ENCODE data around the gene KIAA1671. TPM values are rescaled to one million over a fixed set of nuclear protein-coding genes. Genes with fewer than 3 reads are reported as not detected.

The KIAA1671 gene
- polyA plus RNA-seq, 1 donor (not counting 4 experiments of a cell fraction or from before 2014, with no cell fraction given): 17.4 TPM

- no peak for DNase-seq (ENCODE audit: low read depth, low spot score)
- Histone ChIP-seq H3K9me1 (ENCODE audit: control insufficient read depth, extremely low read depth, insufficient read depth, low read length) (no peaks in the 10 kb centered on the region), H3K27ac (ENCODE audit: control insufficient read depth, insufficient read depth, low read length) (no peak overlapping the region), H4K20me1 (ENCODE audit: control insufficient read depth, extremely low read depth, insufficient read depth, low read length) (no peaks in the 10 kb centered on the region), H2AFZ (ENCODE audit: control insufficient read depth, low read length) (no peak overlapping the region), H3K27me3 (ENCODE audit: control insufficient read depth, extremely low read depth, insufficient read depth, low read length) (peaks cover 11% of the 10 kb centered on the region), H3K36me3 (ENCODE audit: control insufficient read depth in 2 of 2, extremely low read depth in 1 of 2, insufficient read depth in 2 of 2, low read length in 2 of 2) (no peaks in the 10 kb centered on the region), H3K79me2 (ENCODE audit: control insufficient read depth, insufficient read depth, low read length) (no peaks in the 10 kb centered on the region), H3K4me2 (ENCODE audit: control insufficient read depth, extremely low read depth, insufficient read depth, low read depth, low read length) (no peak overlapping the region), H3K4me3 (ENCODE audit: control insufficient read depth in 2 of 3, extremely low read depth in 1 of 3, insufficient read depth in 2 of 3, low read depth in 1 of 3, low read length in 3 of 3) (no peak overlapping the region), H3K9me3 (ENCODE audit: control insufficient read depth, low read depth, low read length) (no peaks in the 10 kb centered on the region), H3K4me1 (ENCODE audit: control insufficient read depth, extremely low read depth, insufficient read depth, low read length) (no peaks in the 10 kb centered on the region), H3K9ac (ENCODE audit: control insufficient read depth, extremely low read depth, insufficient read depth, low read length) (no peak overlapping the region)
- FAIRE-seq: no peak
- dilution Hi-C loops (cut with MboI; ENCODE audit: extremely low pct_ligation_motif_present, low sequenced_read_pairs): no loop called here
- TF ChIP-seq CTCF (optimal IDR thresholded peaks at IDR 0.05 in 1 of 3, IDR thresholded peaks at IDR 0.05 in 1 of 3, conservative IDR thresholded peaks at IDR 0.05 in 1 of 3; ENCODE audit: extremely low read depth in 1 of 3, insufficient read depth in 2 of 3, low read length in 3 of 3) (no peak), EZH2 (IDR thresholded peaks at IDR 0.05; ENCODE audit: low read length) (no peak)
Observed at GRCh38 chr22:25216230-25216629, 263.7 kb downstream of the KIAA1671 start.

DNA sequence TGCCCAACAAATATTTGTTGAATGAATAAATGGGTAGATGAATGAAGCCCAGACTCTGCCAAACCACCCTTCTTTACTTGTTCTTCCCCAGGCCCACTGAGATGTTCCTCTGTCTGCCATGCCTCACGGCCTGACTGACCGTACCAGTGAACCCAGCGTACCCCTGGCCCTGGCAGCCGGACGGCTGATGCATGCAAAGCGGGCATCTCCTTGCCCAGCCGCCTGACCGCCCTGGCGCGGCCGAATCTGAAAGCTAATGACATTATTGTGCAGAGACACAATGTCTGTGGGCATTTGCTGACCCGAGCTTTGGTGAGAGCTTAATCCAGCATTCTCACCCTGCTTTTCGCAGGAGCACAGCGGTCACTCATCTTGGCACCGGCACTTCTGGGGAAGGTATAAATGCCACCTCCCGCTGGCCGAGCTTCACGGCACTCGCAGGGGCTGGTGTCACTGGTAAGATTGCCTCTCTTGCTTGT lies 266.7 kb downstream of the KIAA1671 start, which contains the start of gene CRYBB2:
TSS of gene CRYBB2 (plus strand) at position 429 of the 479 bp plus-strand sequence. CDS start 1,791 bp downstream, outside the sequence.
- DNase-seq (ENCODE audit: low read depth, low spot score): no peak
- Histone ChIP-seq H3K9me1 (ENCODE audit: control insufficient read depth, extremely low read depth, insufficient read depth, low read length) (no peaks in the 10 kb centered on the region), H3K9ac (ENCODE audit: control insufficient read depth, extremely low read depth, insufficient read depth, low read length) (no peak within 1 kb of the TSS), H3K4me2 (ENCODE audit: control insufficient read depth, extremely low read depth, insufficient read depth, low read depth, low read length) (no peak within 1 kb of the TSS), H3K4me1 (ENCODE audit: control insufficient read depth, extremely low read depth, insufficient read depth, low read length) (no peaks in the 10 kb centered on the region), H4K20me1 (ENCODE audit: control insufficient read depth, extremely low read depth, insufficient read depth, low read length) (no peaks in the 10 kb centered on the region), H3K79me2 (ENCODE audit: control insufficient read depth, insufficient read depth, low read length) (no peaks in the 10 kb centered on the region), H3K27me3 (ENCODE audit: control insufficient read depth, extremely low read depth, insufficient read depth, low read length) (peaks cover 24% of the 10 kb centered on the region), H3K27ac (ENCODE audit: control insufficient read depth, insufficient read depth, low read length) (no peak within 1 kb of the TSS), H3K36me3 (ENCODE audit: control insufficient read depth in 2 of 2, extremely low read depth in 1 of 2, insufficient read depth in 2 of 2, low read length in 2 of 2) (no peaks in the 10 kb centered on the region), H3K4me3 (ENCODE audit: control insufficient read depth in 2 of 3, extremely low read depth in 1 of 3, insufficient read depth in 2 of 3, low read depth in 1 of 3, low read length in 3 of 3) (no peak within 1 kb of the TSS), H2AFZ (ENCODE audit: control insufficient read depth, low read length) (no peak within 1 kb of the TSS), H3K9me3 (ENCODE audit: control insufficient read depth, low read depth, low read length) (no peaks in the 10 kb centered on the region)
- FAIRE-seq: no peak
- TF ChIP-seq CTCF (optimal IDR thresholded peaks at IDR 0.05 in 1 of 3, IDR thresholded peaks at IDR 0.05 in 1 of 3, conservative IDR thresholded peaks at IDR 0.05 in 1 of 3; ENCODE audit: extremely low read depth in 1 of 3, insufficient read depth in 2 of 3, low read length in 3 of 3) (no peak), EZH2 (IDR thresholded peaks at IDR 0.05; ENCODE audit: low read length) (no peak)
- dilution Hi-C loops (cut with MboI; ENCODE audit: extremely low pct_ligation_motif_present, low sequenced_read_pairs): no loop called here

All from keratinocyte (primary cell).